Large intestine (tissue), 3 donors: ENCODE data around the gene ALOX15. TPM values are rescaled to one million over a fixed set of nuclear protein-coding genes. Genes with fewer than 3 reads are reported as not detected.

Source experiments
- DNase-seq, 2 donors: peaks; one replicate each; pipeline versions ENCODE4 v3.0.0 to v3.0.0-alpha.2; 2013
- H3K27ac ChIP-seq: one replicate; pipeline ENCODE4 v1.5.1; 2013; ENCODE audit warnings: low read length
- H3K27me3 ChIP-seq: 2 replicates; pipeline ENCODE4 v1.6.1; 2013; ENCODE audit warnings: low read length; ENCODE audit not compliant: control insufficient read depth, insufficient read depth
- H3K36me3 ChIP-seq: 2 replicates; pipeline ENCODE4 v1.6.1; 2013; ENCODE audit warnings: low read length; ENCODE audit not compliant: control insufficient read depth, insufficient read depth
- H3K4me1 ChIP-seq: one replicate; pipeline ENCODE4 v1.6.1; 2013; ENCODE audit warnings: low read length; ENCODE audit not compliant: control insufficient read depth, insufficient read depth
- H3K4me3 ChIP-seq: one replicate; pipeline ENCODE4 v1.5.1; 2013; ENCODE audit warnings: low read length
- H3K9me3 ChIP-seq: one replicate; pipeline ENCODE4 v1.6.1; 2013; ENCODE audit warnings: mild to moderate bottlenecking, low read depth, low read length, moderate library complexity; ENCODE audit not compliant: control insufficient read depth
- WGBS: methylation state at CpG from one replicate; pipeline ENCODE4 v1.1.5; 2013; ENCODE audit warnings: low lambda C conversion rate; ENCODE audit not compliant: insufficient coverage; 5-methylcytosine and 5-hydroxymethylcytosine counted together
- polyA plus RNA-seq: library from polyadenylated mRNA; unstranded; fragments of 120-200 nt; gene quantifications from one replicate; pipeline ENCODE4 v1.2.1, GENCODE V29; 2013

ALOX15 gene
- polyA plus RNA-seq, 1 donor = 2.2 TPM

DNA sequence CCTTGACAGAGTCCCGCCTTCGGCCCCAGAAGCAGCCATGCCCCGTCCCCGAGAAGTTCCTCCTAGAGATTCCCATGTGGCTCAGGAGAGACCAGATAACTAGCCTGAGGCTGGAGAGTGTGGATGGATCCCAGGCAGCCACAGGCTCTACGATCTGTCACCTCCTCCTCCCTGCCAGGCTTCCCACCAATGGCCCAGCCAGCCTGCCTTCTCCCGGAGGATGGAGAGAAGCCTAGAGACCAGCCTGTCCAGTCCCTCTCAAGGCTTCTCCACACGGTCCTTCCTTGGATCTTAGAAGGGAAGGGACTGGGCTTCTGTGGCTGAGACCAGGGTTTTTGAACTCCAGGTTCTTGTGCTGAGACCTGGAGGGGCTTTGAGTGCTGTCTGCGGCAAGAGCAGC is 58.8 kb downstream of the ALOX15 start:
- H3K4me1 ChIP-seq = peaks cover 35% of the 10 kb centered on the region
- H3K9me3 ChIP-seq = no peaks in the 10 kb centered on the region
- DNase-seq = no peak
- no CpG with 5 or more reads among the region's 8 CpGs for WGBS
- peaks cover 7% of the 10 kb centered on the region for H3K27me3 ChIP-seq
- H3K4me3 ChIP-seq = no peak overlapping the region
- no peaks in the 10 kb centered on the region for H3K36me3 ChIP-seq
- no peak overlapping the region for H3K27ac ChIP-seq

DNA sequence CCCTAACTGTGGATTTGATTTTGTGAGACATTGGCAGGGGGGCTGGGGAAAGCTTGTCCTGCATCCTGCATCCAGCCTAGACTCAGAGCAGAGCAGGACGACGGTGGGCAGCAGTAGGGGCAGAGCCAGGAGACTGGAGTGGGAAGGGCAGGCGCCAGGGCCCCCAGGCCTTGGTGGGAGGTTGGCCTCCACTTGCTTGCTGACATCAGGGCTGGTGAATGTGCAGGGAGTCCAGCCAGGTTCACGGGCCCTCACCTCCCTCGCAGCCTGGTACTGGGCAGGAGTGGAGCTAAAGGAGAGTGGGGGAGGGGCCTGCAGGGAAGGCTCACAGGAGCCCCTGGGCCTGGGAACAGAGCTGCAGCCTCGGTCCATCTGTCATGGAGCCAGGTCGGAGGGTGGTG is 59.4 kb downstream of the ALOX15 start:
- no peak overlapping the region for H3K4me3 ChIP-seq
- no peak overlapping the region for H3K27ac ChIP-seq
- no CpG with 5 or more reads among the region's 7 CpGs for WGBS
- H3K4me1 ChIP-seq = peaks cover 34% of the 10 kb centered on the region
- no peaks in the 10 kb centered on the region for H3K9me3 ChIP-seq
- peaks cover 7% of the 10 kb centered on the region for H3K27me3 ChIP-seq
- DNase-seq = no peak
- H3K36me3 ChIP-seq = no peaks in the 10 kb centered on the region

Other genes with a start within 250 kb of the ALOX15 start
- 9.2 TPM for gene SPNS3, start 207.7 kb downstream of the ALOX15 start, polyA plus RNA-seq
- gene SPNS2, start 142.8 kb downstream of the ALOX15 start, polyA plus RNA-seq = 13.3 TPM
- gene MYBBP1A, start 86.3 kb downstream of the ALOX15 start, polyA plus RNA-seq = 46.0 TPM
- 2.7 TPM for gene GGT6, start 81.1 kb downstream of the ALOX15 start, polyA plus RNA-seq
- 10.1 TPM for gene SMTNL2, start 57.1 kb downstream of the ALOX15 start, polyA plus RNA-seq
- gene PELP1, start 62.5 kb upstream of the ALOX15 start, polyA plus RNA-seq = 50.9 TPM
- 96.7 TPM for gene ARRB2, start 69.0 kb upstream of the ALOX15 start, polyA plus RNA-seq
- 33.0 TPM for gene MED11, start 89.8 kb upstream of the ALOX15 start, polyA plus RNA-seq
- 5.1 TPM for gene ZMYND15, start 98.2 kb upstream of the ALOX15 start, polyA plus RNA-seq
- 62.1 TPM for gene CXCL16, start 98.2 kb upstream of the ALOX15 start, polyA plus RNA-seq
- 44.0 TPM for gene TM4SF5, start 130.2 kb upstream of the ALOX15 start, polyA plus RNA-seq
- 2.1 TPM for gene VMO1, start 144.7 kb upstream of the ALOX15 start, polyA plus RNA-seq
- 34.4 TPM for gene GLTPD2, start 147.3 kb upstream of the ALOX15 start, polyA plus RNA-seq
- 97.1 TPM for gene PSMB6, start 154.5 kb upstream of the ALOX15 start, polyA plus RNA-seq
- 21.8 TPM for gene PLD2, start 165.5 kb upstream of the ALOX15 start, polyA plus RNA-seq
- gene MINK1, start 191.7 kb upstream of the ALOX15 start, polyA plus RNA-seq = 103 TPM